ENCODE results near the gene PASK.

GRCh38 chr2:241184901-241185300 lies 35.6 kb upstream of the PASK start:
- TF ChIP-seq, protein P1, sequence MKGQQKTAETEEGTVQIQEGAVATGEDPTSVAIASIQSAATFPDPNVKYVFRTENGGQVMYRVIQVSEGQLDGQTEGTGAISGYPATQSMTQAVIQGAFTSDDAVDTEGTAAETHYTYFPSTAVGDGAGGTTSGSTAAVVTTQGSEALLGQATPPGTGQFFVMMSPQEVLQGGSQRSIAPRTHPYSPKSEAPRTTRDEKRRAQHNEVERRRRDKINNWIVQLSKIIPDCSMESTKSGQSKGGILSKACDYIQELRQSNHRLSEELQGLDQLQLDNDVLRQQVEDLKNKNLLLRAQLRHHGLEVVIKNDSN (CRISPR knock-in tag; IDR thresholded peaks at IDR 0.05), result no peak
- TF ChIP-seq MAX (CRISPR knock-in tag; IDR thresholded peaks at IDR 0.05), result no peak
- TF ChIP-seq, protein P2, sequence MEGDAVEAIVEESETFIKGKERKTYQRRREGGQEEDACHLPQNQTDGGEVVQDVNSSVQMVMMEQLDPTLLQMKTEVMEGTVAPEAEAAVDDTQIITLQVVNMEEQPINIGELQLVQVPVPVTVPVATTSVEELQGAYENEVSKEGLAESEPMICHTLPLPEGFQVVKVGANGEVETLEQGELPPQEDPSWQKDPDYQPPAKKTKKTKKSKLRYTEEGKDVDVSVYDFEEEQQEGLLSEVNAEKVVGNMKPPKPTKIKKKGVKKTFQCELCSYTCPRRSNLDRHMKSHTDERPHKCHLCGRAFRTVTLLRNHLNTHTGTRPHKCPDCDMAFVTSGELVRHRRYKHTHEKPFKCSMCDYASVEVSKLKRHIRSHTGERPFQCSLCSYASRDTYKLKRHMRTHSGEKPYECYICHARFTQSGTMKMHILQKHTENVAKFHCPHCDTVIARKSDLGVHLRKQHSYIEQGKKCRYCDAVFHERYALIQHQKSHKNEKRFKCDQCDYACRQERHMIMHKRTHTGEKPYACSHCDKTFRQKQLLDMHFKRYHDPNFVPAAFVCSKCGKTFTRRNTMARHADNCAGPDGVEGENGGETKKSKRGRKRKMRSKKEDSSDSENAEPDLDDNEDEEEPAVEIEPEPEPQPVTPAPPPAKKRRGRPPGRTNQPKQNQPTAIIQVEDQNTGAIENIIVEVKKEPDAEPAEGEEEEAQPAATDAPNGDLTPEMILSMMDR (IDR thresholded peaks at IDR 0.05), result no peak
